AG08395 (cell line): Measurements from ENCODE around the gene C7orf57.
"Not testable (repeated sequence)": the region's sequence is repeated elsewhere in the genome, so short reads cannot be mapped to it uniquely, and the experiment has no call there.

Source experiments
- DNase-seq: peaks from one replicate; pipeline ENCODE4 v3.0.0; 2012; ENCODE audit warnings: mixed read lengths, low spot score

The C7orf57 gene

DNA sequence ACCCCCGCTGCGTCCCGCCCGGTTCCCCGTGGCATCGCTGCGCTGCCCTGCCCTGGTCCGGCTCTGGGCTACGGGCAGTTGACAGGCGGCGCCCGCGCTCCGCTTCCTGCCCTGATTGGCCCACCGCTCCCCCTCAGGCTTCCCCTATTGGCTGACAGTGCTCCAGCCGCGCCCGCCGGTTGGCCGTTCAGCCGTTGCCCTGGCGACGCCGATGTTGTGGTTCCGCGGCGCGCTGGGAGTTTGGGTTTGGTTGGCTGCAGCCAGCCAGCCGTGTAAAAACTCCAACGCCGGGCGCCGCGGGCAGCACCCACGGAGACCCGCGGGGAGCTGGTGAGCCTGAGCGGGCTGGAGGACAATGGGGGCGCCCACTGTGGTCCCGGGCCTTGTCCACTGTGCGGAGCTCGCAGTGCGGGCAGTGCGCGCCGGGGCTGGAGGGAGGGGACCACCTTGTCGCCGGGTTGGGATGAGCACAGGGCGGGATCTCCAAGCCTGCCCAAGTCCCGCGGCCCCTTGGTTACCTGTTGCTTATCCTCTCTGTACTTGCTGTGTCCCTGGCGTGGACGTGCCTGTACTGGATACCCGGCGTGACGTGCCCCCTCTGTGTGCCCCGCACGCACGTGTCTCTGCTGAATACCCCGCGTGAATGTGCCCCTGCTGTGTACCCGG, at the start of gene C7orf57:
Gene C7orf57 (plus strand): TSS at position 243 of the 666 bp plus-strand sequence. CDS start 766 bp downstream, outside the sequence.
- DNase-seq = peak; percentile 98

DNA sequence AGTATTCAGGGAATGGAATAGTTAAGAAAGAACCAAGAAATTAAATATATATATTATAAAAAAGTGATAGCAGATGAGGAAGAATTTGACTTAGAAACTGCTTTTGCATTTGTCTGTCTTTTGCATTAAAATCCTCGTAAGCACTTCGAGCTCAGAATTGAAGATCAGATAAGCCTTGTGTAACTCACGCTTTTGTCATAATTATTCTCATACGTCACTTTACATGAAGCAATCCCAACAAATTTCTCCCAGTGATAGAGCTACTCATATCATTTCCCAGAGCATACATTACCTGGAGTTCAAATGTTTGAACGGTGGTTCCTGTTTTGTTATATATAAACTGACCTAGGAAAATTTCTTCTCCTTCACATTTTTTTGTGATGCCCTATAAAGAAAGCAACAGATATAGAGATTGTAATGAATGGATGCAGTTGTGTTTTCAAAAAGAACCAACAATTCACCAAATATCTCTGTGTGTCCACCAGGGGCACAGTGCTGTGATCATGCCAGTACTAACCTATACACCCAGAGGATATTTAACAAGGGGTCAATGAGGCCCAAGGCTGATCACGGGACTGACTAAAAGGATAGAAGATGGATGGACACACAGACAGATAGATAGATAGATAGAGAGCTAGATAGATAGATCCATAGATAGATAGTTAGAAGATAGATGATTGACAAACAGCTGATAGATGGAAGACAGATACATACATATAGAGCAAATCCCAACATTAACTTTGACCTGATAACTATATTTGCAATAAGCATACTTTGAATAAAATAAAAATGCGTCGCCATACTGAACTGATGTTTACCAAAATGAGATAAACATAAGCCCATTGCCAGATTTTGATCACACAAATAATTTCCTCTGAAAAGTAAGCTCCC, 46.6 kb upstream of the C7orf57 start:
- DNase-seq = no peak

- not testable (repeated sequence) for DNase-seq
These were observed 45.5 kb upstream of the C7orf57 start for GRCh38 chr7:47989607-47990400.

DNA sequence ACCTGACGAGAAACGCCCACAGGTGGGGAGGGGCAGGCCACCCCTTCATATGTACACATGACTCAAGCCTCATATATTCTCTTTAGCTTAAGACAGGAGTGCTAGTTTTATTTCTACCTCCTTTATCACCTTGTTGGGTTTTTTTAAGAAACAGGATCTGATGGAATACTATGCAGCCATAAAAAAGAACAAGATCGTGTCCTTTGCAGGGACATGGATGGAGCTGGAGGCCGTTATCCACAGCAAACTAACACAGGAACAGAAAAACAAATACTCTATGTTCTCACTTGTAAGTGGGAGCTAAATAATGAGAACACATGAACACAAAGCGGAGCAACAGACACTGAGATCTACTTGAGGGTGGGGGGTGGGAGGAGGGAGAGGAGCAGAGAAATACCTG, 44.8 kb upstream of the C7orf57 start:
- DNase-seq = no peak

DNA sequence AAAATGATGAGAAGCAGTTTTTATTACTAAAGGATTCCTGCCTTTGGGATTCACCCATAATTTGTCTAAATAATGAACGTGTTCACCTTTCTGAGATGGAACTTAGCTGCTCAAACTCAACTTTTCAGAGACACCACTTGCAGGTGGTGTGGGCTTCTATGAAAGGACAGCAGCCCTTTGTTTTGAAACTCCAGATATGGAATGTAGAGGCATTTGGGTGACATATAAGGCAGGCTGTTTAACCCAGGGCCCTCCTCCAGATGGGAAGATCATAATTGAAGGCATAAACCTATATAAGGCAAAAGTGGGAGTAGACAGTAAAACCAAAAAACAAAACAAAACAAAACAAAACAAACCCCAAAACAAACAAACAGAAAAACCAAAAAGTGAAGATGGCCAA, 44.1 kb upstream of the C7orf57 start:
- DNase-seq = no peak

DNA sequence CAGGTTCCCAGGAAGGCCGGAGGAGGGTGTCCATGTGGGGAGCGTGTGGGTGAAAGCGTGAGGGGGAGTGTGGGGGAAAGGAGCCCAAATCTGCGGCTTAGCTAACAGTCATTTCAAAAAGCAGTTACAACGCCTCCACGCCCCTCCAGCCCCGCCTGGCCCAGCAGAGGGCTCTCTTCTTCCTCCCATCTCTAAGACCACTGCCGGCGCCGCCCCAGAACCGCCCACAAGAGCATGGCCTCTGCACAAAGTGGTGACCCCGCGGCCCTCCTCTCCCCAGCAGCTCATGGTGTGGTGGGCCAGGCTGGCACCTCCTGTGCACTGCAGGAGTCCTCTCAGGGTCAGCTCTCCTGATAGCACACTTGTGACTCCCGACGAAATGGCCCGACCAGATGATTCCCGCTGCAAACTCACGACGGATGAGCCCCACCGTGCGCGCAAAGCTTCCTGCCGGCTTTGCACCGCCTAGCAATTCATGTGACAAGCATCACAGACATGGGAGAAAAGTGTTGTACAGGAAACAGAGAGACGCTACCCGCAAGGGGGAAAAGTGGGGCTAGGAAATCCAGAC, 43.5 kb upstream of the C7orf57 start:
- DNase-seq = peak; percentile 89

DNA sequence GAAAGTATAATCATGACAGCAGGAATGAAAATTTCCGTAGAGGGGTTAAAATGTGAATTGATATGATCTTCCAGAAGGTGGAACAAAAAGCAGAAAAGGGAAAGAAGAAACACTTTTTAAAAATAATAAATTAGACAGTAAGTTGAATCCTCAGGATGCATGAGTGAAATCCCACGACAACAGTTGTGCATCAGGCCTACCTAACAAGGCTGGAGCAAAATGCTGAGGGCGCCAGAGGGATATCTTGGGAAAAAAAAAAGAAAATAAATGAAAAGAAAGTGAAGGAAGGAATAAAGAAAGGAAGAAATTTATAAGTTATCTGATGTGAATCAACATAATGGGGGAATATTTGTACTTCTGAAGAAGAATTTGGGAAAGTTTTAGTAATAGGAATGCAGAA, 42.9 kb upstream of the C7orf57 start:
- DNase-seq = no peak

DNA sequence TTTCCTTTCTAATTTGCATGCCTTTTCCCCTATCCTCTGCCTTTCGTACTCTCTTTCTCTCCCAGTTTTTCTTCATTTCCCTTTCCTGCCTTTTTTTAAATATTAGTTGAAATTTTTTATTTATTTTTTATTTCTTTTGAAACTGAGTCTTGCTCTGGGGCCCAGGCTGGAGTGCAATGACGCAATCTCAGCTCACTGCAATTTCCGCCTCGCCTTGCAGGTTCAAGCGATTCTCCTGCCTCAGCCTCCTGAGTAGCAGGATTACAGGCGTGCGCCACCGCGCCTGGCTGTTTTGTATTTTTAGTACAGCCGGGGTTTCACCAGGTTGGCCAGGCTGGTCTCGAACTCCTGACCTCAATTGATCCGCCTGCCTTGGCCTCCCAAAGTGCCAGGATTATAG, 35.9 kb upstream of the C7orf57 start:
- DNase-seq = no peak

DNA sequence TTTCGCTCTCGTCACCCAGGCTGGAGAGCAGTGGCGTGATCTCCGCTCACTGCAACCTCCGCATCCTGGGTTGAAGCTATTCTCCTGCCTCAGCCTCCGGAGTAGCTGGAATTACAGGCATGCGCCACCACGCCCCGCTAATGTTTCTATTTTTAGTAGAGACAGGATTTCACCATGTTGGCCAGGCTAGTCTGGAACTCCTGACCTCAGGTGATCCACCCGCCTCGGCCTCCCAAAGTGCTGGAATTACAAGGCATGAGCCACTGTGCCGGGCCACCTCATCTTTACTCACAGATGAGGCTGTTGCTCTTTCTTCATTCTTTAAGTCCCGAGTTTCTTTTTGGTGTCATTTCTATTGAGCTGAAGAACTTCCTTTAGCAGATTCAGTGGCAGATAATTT, 35.2 kb upstream of the C7orf57 start:
- not testable (repeated sequence) for DNase-seq

GRCh38 chr7:48004032-48004431, 31.3 kb upstream of the C7orf57 start:
- DNase-seq = no peak

- no peak for DNase-seq
These were observed 30.7 kb upstream of the C7orf57 start for GRCh38 chr7:48004638-48005037.

DNA sequence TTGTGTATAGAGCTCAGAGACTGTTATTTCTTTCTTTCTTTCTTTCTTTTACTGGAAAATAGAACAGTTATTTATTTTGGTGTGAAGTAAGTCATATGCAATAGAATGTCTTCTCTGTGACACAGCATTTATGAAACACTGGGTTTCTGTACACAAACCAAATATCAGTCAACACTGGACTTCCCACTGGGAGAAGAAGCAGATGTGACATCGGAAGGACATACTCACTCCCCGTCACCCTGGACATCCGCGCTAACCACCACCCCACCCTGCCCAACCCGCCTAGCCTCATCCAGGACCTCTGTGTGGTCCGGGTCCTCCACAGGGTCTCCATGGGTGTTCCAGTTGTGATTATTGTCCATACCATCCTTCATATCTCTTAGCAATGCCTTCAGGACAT, 28.5 kb upstream of the C7orf57 start:
- DNase-seq = no peak

DNA sequence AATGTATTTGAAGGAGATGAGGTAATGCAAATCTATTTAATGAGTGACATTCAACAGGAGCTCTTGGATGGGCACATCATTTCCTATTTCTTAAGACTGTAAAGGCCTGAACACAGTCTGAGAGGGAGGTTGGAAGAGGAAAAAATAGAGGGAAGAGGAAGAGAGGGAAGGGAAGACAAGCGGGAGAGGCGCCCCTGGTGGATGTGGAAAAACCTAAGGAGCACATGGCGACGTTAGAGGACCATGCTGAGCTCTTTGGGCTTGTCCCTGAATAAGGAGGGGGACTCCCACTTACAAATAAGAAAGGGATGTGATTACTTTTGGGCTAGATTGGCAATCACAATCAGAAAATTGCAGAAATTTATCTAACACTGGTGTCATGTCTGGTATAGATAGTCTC, 26.1 kb upstream of the C7orf57 start:
- DNase-seq = no peak

DNA sequence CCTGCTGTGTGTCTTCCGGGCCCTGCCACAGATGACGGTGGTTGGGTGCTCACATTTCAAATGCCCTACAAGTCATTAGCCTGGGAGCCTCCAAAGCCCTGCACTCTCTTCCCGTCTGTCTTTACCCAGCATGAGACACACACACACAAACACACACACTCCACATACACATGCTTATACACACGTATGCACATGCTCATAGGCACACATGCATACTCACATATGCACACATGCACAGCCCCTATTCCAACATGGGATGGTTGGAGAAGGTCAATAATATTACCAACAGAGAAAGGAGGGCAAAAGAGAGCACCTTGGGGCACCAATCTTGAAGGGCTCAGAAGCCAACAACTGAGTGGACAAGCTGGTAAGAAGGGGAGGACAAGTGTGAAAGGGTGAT, 25.4 kb upstream of the C7orf57 start:
- DNase-seq = no peak

DNA sequence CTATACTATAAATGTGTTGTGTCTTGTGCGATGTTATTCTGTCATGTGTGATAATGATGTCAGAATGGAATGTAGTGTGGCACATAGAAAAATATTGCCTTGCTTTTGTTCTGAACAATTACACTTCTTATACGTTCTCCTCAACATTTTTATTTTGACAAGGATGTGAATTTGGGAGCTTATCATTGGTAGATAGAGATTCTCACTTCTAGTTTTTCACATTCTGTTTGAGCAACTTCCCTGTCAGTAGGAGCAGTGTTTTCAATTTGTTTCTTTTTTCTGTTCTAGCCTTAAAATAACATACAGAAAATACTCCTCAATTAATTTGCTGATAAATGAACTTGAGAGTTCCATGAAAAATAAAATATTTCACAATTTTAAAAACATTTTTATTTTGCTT, 24.0 kb upstream of the C7orf57 start:
- no peak for DNase-seq

DNA sequence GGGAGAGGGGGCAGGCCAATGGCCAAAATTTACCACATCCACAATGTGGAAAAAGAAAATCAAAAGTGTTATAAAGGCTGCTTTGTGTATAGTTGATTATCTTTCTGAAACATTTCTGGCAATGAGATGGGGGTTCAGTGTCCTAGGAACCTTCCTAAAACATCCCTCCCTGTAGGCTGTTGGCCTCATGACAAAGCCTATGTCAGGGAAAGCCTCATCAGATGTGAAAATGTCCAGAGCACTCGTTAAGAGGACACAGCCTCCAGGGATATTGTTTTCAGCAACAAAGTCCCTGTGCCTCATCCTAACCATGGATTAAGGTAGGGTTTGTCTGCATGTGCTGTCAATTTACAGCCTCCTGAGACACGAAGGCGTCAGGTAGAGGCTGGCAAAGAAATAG, 23.4 kb upstream of the C7orf57 start:
- no peak for DNase-seq

DNA sequence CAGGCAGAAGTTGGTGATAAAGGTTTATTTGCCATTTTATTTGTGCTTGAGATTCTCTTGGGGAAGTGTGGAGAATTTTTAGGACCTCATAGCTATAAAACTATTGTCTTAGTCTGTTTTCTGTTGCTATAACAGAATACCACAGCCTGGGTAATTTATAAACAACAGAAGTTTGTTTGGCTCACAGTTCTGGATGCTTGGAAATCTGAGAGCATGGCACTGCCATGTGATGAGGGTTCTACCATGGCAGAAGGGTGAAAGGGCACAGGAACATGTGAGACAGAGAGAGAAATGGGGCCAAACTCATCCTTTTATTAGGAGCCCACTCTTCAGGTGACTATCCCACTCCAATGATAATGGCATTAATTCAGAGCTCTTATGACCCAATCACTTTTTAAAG, 18.7 kb upstream of the C7orf57 start:
- no peak for DNase-seq

- DNase-seq = no peak
These were observed 17.7 kb upstream of the C7orf57 start for GRCh38 chr7:48017674-48018073.

DNA sequence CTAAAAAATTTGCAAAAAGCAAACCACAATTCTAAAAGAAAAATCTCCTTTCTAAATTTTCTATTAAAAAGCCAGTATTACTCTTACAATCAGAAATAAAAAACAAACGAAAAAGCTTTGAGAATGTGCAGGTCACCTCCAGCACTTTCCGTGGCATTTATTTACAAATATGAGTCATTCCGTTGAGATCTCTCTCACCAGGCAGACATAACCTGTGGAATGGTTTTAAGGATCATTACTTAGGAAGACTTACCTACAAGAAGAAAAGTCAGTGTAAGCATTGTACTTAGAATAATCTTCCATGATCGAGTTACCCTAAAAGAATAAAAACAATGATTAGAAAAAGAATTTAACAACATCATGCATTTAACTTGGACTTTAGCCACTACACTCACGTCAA, 9.7 kb upstream of the C7orf57 start:
- DNase-seq = no peak

DNA sequence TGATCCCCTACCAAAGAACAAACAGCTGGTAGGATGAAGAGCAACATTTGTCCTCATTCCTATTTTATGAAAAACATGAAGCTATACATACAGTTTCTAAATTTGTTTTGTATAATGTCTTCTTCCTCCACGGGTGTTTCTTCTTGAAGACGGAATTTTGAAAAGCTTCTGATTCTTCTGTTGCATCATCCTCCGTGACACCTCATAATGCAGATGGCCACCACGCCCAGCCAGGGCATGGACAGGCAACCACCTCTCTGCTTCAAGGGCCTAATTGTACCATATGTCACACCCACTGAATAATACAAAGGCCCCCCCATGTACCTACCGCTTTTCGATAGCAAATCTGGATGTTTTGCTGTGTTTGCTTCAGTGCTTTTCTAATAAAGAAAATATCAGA, 6.4 kb upstream of the C7orf57 start, which contains the start of gene SUN3:
Gene SUN3 (minus strand): TSS at position 170 of the 400 bp plus-strand sequence. CDS start 169 bp downstream, at position 1.
- DNase-seq = no peak

DNA sequence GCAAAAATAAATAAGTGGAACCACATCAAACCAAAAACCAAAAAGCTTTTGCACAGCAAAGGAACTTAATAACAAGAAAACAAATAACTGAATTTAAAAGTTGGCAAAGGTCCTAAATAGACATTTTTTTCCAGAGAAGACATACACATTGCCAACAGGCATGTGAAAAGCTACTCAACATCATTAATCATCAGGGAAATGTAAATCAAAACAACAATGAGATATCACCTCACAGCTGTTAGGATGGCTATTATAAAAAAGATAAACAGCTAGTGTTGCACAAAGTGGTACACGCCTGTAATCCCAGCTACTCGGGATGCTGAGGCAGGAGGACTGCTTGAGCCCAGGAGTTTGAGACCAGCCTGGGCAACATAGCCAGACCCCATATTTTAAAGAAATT, 4.2 kb upstream of the C7orf57 start:
- DNase-seq = no peak

- no peak for DNase-seq
These were observed 1.4 kb upstream of the C7orf57 start for GRCh38 chr7:48033922-48034321.
